ENCODE results near the gene RIPOR3. TPM values are rescaled to one million over a fixed set of nuclear protein-coding genes. Genes with fewer than 3 reads are reported as not detected.

The RIPOR3 gene
- total and polyA plus RNA-seq, 9 of the 15 experiments (the other 6 are each of a cell fraction or from before 2014, with no cell fraction given) = 3.3 to 62.7 (median 21.4) TPM

- no peak overlapping the region for H3K4me3 ChIP-seq
- H3K27ac ChIP-seq (ENCODE audit: extremely low read depth, low read depth, low read length) = no peak overlapping the region
- H4K20me1 ChIP-seq (replicated peaks; ENCODE audit: control insufficient read depth, insufficient read depth, low read length) = 0 out of 2 replicates have a peak, but pooled peaks cover 11% of the 10 kb centered on the region
- 91% methylated on average over 6 of the region's 6 CpGs for WGBS (ENCODE audit: insufficient coverage, low coverage, missing lambda C conversion rate)
- TF ChIP-seq ZBTB11 (CRISPR knock-in tag; IDR thresholded peaks at IDR 0.05) (peak in 1 of 3 experiments; percentile 86; a peak in 2 of 6 replicates), ZNF445 (CRISPR knock-in tag; IDR thresholded peaks at IDR 0.05; ENCODE audit: low read depth) (no peak), ZNF398 (CRISPR knock-in tag; IDR thresholded peaks at IDR 0.05) (no peak)
- peaks cover 88% of the 10 kb centered on the region for H3K79me2 ChIP-seq (ENCODE audit: control insufficient read depth, insufficient read depth, low read length)
- no peak for ATAC-seq
- no peak overlapping the region for H3K9ac ChIP-seq (ENCODE audit: insufficient read depth in 1 of 2, low read depth in 2 of 2, low read length in 2 of 2)
- no peak overlapping the region for H2AFZ ChIP-seq (ENCODE audit: low read depth, low read length)
- no TSS peak for BruUV-seq (replicated peaks)
- no peak overlapping the region for H3K4me2 ChIP-seq (ENCODE audit: insufficient read depth, low read length)
- no peaks in the 10 kb centered on the region for H3K27me3 ChIP-seq (ENCODE audit: control insufficient read depth in 2 of 2, insufficient read depth in 2 of 2, low read length in 2 of 2)
- intact Hi-C loops (cut with micrococcal nuclease) (no loop called here), in situ Hi-C loops (cut with MboI) (no loop called here)
- no peak for FAIRE-seq
- H3K9me3 ChIP-seq (replicated peaks; ENCODE audit: control insufficient read depth, insufficient read depth, low read depth, low read length) = no peaks in the 10 kb centered on the region
- H3K36me3 ChIP-seq (ENCODE audit: control insufficient read depth, insufficient read depth, low read length) = peaks cover 71% of the 10 kb centered on the region
- H3K4me1 ChIP-seq (replicated peaks in 1 of 2; ENCODE audit: control insufficient read depth in 2 of 2, insufficient read depth in 2 of 2, low read length in 2 of 2) = peaks cover 8 to 13% of the 10 kb centered on the region in 2 experiments; a peak in 4 of 5 replicates
- no peak for DNase-seq (ENCODE audit: extremely low read depth in 1 of 4, low spot score in 3 of 4)
- ChIA-PET POLR2A (no interaction called here), CTCF (ENCODE audit: low intra/inter-chr PET ratio) (no interaction called here)
- H3K9me1 ChIP-seq (ENCODE audit: control insufficient read depth, insufficient read depth, low read length) = no peaks in the 10 kb centered on the region
Measured at GRCh38 chr20:50683570-50683969, 7.8 kb downstream of the RIPOR3 start.

All from K562 (cell line).